HL-60/S4 treated with phorbol 12-myristate 13-acetate at 8.2 ng/mL for 4 days and 3 days (cell line): ENCODE data around the gene FAM181A.

Experiments used
- in situ Hi-C: fragments of 300-500 bp; cut with MboI; formaldehyde crosslinking; loops from 2 replicates; pipeline ENCODE4 v1.15.0; 2022; ENCODE audit warnings: low sequenced_read_pairs

The FAM181A gene

DNA sequence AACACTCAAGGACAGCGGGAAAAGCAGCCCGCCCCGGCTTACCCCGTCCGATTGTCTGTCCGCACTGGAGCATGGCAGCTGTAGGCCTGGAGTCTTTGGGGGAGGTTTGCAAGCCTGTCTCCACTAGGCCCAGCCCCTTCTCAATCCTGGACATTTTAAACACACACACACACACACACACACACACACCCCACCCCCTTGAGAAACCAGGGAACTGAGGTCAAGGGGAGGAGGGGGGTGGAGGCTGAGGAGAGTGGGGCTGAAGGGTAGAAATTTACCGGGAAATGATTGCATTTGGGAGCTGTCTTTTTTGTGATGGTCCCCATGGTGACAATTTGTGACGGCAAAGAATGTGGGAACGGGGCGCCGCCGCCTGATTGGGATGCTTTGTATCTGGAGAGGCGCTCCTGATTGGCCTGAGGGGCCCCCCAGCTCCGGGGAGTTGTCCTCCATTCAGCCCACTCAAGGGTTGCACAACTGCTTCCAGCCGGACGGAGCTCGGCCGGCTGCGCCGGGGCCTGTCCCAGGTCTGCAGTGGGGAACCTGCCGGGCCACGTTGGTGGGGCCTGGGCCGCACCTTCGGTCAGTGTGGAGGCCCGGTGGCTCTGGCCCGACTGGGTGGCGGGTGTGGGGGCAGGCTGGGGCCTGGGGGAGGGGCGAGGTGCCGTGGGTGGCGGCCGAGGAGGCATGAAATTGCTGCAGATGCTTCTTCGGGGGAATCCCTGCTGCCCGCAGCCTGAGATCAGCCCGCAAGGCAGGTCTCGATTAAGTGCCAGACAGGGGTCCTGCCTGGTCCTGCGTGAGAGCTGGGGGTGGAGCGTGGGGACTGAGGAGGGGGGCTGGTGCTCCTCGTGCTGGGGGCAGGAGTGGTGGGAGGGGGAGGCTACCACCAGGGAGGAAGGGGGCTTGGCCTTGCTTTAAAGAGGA is at the start of gene FAM181A:
FAM181A (plus strand) TSS at position 472 of the 927 bp plus-strand sequence. CDS start 942 bp downstream, outside the sequence.
- in situ Hi-C loops: no loop called here

DNA sequence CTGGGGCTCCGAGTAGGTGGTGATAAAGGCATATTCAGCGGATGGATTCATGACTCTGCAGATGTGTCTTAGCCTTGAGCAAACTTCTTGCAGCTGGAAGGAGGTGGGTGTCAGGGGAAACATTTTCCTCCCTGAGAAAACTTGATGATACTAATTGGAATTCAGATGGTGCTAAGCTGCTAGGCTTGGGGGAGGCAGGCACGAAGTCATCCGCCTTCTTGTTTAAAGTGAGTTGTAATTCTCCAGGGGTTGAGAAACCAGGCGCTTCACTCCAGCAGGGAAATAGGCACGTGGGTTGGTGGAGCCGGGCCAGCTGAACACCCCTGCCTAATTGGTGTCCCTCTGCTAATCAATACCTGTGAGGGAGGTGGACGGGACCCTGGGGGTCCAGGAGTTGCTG is 48.9 kb upstream of the FAM181A start:
- in situ Hi-C loops: loop anchor here (25.0 kb wide), 1 partner anchor 216 kb away; no protein-coding TSS in a partner anchor

DNA sequence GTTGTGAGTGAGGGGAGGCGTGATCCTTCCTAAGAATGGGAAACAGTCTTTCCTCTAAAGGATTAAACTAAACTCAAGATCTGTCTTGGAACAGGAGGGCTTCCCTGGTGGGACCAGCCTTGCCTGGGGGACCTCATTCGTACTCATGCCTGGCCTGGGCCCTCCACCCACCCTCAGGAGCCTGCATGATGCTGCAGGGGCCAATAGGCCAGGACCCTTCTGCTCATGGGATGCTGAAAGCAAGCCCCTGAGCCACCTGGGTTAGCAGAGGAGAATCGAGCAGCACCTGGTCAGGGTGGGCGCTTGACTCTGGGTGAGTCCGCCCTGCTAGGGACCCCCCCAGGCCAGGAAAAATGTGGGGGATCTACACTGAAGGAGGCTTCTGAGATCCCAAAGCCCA is 48.3 kb upstream of the FAM181A start:
- in situ Hi-C loops: loop anchor here (25.0 kb wide), 1 partner anchor 217 kb away; no protein-coding TSS in a partner anchor

DNA sequence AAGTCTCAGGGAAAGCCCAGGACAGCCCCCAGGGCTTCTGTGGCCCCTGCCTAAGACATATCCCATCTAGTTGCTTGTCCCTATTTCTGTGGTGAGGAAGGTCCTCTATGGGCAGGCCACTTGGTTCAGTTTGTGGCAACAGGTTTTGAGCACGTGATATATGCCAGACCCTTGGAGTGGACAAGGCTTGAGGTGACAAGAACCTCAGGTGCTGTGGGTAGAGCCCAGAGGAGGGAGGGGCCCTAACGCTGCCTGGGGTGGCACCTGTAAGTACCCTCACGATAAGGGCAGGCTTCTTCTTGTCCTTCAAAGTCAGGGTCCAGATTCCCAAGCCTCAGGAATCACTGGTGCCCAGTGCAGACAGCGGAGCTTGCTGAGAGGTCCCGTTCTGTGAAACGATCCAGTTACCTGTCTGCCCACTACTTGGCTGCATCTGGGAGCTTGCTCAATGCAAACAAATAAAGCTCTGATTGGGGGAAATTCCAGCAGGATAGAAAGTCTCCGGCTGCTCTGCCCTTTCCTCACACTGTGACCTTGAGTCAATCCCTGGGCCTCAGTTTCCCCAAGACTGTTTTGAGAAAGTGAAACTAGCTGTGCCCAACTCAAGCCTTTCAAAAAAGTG is 47.7 kb upstream of the FAM181A start:
- in situ Hi-C loops: loop anchor here (25.0 kb wide), 1 partner anchor 217 kb away; no protein-coding TSS in a partner anchor

DNA sequence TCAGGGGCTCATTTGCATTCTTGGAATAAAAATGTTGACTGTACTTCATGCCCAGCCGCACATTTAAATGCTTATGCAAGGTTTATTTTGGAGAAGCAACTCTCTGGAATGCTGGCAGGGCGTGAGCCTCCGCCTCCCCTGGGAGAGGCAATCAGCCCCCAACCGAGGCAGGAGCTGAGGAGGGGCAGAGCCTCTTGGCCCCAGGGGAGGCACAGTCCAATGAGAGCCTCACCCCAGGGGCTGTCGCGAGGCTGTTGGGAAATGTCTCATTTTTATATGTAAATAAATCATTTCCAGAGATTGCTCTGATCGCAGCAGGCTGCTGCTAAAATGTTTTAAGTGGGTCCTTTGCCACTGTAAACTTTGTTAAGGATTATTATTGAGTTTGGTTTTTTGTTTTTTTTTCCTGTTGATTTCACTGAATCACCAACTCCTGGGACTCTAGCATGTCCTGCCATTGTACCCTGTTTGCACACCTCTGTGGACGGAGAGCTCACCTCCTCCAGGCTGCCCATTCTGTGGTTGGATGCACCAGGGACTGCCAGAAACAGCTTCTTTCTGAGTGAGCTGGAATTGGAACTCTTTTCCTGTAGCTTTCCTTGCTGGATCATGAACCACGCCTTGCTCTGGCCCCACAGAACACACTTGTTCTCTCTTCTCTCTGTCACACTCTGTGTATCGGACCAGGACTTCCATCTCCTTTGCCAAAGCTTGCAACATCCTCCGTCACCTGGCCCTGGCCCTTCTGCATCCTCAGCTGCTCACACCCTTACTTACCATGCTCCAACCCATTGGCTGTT is 46.9 kb upstream of the FAM181A start:
- in situ Hi-C loops: loop anchor here (25.0 kb wide), 1 partner anchor 218 kb away; no protein-coding TSS in a partner anchor

DNA sequence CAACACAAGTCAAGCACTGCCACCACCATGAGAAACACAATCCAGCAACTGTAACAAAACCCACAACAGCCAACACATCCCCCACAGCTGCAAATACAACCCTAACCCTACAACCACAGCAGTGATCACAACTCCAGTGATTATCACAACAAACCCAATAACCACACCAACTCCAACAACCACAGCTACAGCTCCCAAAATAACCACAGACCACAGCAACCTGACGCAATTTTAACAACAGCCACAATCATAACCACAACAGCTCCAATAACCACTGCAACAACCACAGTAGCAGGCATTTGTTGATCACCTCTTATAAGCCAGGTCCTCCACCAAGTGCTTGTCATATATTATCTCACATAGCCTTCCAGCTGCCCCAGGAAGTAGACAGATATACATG is 42.2 kb upstream of the FAM181A start:
- in situ Hi-C loops: loop anchor here (25.0 kb wide), 1 partner anchor 223 kb away; no protein-coding TSS in a partner anchor

DNA sequence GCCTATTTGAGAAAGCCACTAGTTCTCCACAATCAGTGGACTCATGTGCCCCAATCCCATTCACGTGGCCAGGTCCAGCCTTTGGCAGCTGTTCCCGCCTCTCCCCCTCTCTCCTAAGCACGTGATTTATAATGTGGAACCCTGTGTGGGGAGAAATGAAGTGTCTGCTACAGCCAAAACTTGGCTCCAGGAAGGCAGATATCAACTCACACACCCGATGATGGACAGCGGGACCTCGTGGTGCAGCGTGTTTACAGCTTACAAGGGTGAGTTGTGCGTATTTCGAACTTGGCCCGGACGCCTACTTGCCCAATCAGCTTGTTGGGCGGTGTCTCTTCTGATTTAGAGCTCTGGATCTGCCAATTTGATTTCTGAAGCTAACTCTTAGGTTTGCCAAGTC is 38.1 kb upstream of the FAM181A start:
- in situ Hi-C loops: loop anchor here (25.0 kb wide), 1 partner anchor 227 kb away; no protein-coding TSS in a partner anchor

DNA sequence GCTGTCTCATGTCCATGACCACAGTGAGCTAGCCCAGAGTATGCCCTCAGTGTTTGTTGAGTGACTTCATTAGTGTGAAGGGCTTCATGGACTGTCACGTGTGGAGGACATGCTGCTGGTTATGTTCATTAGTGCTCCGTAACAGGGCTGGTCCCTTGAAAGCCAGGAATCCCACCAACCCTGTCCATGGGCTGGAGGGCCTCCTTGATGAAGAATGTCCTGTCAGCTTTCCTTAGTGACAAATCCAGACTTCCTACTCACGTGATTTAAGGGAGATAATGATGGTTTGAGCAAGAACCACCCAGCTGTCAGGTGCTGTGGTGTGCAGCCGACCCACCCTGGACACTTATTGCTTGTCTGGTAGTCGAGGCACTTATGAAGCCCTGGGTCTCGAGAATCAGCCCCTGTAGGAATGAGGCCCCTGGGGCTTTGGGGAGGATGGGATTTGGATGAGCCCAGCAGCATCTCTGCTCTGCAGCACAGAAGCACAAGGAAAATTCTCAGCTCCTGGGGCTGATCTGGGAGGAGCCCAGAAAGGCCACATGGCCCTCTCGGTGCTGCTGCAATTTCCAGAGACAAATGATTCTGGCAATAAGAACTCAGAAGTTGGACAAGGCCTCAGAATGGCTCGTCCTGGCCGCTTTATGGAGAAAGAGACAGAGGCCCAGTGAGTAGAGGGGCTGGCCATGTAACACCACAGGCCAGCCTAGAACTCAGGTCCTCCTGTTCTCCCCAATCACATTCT is 37.2 kb upstream of the FAM181A start:
- in situ Hi-C loops: loop anchor here (25.0 kb wide), 1 partner anchor 228 kb away; no protein-coding TSS in a partner anchor

DNA sequence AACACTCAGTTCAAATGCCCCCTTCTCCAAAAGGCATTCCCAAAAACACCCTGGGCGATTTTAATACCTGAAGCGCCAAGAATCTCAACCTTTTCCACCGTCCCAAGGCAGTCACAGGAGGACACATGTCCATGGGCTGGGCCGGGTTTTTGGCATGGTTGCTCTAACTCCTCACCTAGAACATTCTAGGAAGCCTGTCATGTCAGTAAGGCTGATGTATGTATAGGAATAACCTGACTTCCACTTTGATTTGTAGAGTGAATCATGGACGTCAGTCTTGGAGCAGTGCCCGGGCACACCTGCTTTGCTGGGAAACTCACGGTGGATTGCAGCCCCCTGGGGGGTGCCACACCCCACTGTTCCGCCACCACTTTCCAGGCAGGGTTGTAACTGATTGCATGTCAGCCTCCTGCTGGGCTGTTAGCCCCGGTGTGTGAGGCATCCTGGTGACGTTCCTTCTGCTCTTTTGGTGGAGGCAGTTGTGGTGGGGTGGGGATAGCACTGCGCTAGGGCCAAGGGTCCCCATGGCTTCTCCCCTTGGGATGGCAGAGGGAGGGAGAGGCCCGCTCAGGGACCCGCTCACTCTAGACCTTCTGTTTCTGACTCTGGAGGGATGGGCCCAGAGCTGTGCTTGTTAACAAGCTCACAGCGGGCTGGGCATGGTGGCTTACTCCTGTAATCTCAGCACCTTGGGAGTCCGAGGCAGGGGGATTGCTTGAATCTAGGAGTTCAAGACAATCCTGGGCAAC is 35.2 kb upstream of the FAM181A start:
- in situ Hi-C loops: loop anchor here (25.0 kb wide), 1 partner anchor 230 kb away; no protein-coding TSS in a partner anchor

DNA sequence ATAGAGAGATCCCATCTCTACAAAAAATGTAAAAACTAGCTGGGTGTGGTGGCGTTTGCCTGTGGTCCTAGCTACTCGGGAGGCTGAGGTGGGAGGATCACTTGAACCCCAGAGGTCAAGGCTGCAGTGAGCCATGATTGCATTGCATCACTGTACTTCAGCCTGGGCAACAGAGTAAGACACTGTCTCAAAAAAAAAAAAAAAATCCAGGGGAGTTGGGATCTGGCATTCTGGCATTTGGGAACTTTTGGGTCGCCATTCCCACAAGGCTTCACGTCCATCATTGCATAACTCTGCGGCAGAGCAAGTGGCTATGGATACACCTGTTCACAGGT is 34.7 kb upstream of the FAM181A start:
- in situ Hi-C loops: loop anchor here (25.0 kb wide), 1 partner anchor 230 kb away; no protein-coding TSS in a partner anchor

DNA sequence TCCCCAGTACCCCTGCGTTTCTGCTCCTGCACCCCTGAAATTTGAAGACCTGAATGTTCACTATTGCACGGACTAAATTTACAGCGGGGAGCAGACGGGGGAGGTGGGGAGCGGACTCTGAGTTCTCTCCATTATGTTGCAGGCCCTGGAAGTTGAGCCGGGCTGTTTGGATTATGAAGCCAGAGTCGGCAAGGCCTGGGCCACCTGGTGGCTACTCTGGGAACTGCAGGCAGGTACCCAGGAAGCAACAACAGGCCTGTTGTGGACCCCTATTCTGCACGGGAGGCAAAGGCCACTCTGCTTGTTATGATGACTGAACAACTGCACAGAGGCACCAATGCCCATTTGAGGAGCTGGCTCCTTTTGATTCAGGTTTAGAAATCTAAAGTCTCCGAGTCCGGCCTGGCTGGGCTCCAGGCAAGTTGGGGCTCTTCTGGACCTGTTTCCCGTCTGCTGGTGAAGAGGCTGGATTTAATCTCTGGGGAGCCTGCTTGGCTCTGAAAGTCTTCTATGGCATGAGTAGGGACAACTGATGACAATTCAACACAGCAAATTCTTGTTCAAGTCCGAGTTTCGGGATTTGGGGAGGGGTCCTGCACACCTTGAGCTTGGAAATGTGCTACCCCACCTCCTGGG is 34.1 kb upstream of the FAM181A start:
- in situ Hi-C loops: loop anchor here (25.0 kb wide), 1 partner anchor 231 kb away; no protein-coding TSS in a partner anchor

DNA sequence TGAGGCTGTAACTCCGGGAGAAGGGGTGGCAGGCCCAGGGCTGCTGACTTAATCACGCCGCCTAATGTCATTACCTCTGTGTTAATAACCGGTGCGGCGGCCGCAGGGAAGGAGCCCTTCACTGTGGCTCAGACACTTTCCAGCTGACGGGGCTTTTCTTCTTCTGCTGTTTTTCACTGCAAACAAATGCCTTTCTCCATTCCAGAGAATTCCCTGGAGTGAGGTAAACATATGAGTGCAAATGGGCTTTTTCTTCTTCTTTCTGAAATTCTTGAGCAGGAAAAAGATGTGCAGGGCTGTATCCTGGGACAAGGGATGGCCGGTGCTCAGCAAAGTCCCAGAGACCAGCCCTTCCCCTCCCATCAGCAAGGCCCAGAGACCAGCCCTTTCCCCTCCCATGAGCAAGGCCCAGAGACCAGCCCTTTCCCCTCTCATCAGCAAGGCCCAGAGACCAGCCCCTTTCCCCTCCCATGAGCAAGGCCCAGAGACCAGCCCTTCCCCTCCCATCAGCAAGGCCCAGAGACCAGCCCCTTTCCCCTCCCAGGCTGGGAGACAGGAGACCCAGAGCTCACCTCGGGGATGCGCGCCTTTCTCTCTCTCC is 33.4 kb upstream of the FAM181A start:
- in situ Hi-C loops: loop anchor here (25.0 kb wide), 1 partner anchor 231 kb away; no protein-coding TSS in a partner anchor

DNA sequence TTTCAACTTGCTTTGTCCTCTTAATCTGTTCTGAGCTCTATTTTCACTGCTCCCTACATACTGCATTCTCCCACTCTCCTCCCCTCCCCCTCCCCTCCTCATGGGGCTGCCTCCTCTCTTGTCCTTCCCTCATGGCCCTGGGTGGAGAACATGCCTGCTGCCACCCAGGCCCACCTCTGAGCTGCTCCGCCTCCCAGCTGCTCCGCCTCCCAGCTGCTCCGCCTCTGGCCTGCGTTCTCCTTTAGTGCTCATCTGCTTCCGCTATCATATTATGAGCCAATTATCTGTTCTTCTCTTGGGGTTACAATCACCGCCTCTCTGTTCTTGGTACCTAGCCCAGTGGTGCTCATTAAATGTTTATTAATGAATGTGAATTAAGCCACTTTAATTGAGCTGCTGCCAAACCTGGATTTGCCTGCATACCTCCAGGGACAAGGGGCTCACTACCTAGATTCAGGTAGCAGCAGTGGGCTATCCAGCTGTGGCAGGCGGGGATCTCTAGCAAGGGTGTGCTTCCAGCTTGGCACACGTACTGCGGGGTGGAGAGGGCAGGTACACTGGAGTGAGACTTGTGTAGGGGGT is 32.0 kb upstream of the FAM181A start:
- in situ Hi-C loops: loop anchor here (25.0 kb wide), 1 partner anchor 233 kb away; no protein-coding TSS in a partner anchor

DNA sequence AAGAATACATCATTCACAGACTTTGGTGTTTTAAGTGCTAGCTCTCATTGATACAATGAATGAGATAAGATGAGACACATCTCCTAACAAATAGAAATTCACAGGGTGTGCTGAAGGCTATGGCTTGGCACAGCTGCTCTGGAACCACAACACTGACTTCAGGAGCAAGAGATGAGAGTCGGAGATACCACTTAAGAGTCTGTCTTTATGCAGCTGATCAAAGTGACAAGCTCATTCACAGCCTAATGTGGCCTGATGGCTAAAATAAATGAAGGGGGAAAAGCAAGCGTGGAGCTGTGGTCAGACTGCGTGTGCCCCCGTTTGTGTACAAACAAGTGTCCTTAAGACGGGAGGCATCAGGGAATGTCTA is 29.7 kb upstream of the FAM181A start:
- in situ Hi-C loops: loop anchor here (25.0 kb wide), 1 partner anchor 235 kb away; no protein-coding TSS in a partner anchor

DNA sequence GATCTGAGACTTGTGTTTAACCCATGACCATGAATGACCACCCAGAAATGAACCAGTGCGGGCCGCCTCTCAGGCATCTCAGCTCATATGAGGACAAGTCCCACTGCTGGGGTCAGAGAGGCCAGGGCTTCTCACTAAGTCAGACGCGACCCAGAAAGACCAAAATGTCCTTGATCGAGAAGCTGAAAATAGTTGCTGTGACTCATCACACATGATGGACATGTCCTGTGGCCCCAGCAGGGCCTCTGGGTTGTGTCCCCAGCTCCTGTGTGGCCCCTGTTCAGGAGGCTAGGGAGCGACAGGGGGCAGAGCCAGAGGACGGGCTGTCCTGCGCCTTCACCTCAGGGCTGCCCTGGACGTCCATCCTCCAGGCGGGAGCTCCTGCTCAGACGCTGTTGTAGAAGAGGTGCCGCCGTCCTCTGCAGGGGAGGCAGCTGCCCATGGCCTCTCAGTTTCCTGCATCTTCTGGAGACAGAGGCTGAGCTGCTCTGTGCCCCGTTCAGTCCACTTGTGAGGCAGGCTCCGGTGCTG is 29.0 kb upstream of the FAM181A start:
- in situ Hi-C loops: loop anchor here (25.0 kb wide), 1 partner anchor 236 kb away; no protein-coding TSS in a partner anchor

DNA sequence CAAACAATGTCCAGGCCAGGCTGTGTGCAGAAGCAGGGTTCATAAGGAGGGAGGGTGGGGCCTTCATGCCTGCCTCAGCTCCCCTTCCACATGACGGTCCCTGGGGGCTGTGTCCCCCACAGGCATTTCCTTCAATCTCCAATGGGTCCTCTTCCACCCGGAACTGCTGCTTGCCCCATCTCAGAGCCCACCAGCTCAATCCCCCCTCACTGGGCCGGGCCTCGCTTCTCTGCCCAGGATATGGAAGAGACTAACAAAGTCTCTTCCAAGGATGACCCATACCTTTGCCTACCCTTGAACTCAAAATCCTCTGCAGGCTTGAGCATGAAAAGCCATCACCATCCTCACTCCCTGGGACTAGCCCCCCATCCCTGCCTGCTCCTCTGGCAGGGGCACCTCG is 28.4 kb upstream of the FAM181A start:
- in situ Hi-C loops: loop anchor here (25.0 kb wide), 1 partner anchor 236 kb away; no protein-coding TSS in a partner anchor

DNA sequence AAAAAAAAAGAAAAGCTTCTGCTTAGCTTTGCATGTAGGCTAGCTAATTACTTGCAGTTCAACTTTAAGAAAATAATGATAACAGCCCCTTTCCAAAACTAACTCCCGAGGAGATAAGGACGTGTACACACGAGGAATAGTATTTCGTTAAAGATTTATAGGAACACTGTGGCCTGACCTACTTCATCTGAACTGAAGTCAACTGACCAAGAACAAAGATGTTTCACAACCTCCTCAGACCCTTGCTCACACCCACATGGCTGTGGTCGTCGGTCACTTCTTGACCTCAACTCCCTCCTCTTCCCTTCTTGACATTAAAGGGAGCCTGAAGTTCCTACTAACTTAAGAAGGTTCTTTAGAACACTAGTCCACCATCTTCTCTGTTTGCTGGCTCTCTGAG is 25.3 kb upstream of the FAM181A start:
- in situ Hi-C loops: no loop called here
